Uterus (tissue), 4 donors: ENCODE results near the gene PCDHA12. TPM values are rescaled to one million over a fixed set of nuclear protein-coding genes. Genes with fewer than 3 reads are reported as not detected.
"Not testable (repeated sequence)": the region's sequence is repeated elsewhere in the genome, so short reads cannot be mapped to it uniquely, and the experiment has no call there.

Source experiments
- DNase-seq, 2 donors: peaks; one replicate each; pipeline ENCODE4 v3.0.0-alpha.2; 2019 to 2020
- H3K27ac ChIP-seq, 2 donors: fragments of 200-600 bp; sonication (generic); 1 replicate in 1 of 2; 2 replicates in 1 of 2; pipeline ENCODE4 v1.5.1; 2016 to 2018
- H3K27me3 ChIP-seq, 2 donors: fragments of 200-600 bp; sonication (generic); one replicate each; pipeline ENCODE4 v1.5.1; 2018 to 2019; ENCODE audit warnings: control low read depth in 1 of 2
- H3K36me3 ChIP-seq, 2 donors: fragments of 200-600 bp; sonication (generic); one replicate each; pipeline ENCODE4 v1.5.1; 2019; ENCODE audit warnings: control low read depth in 1 of 2
- H3K4me1 ChIP-seq, 2 donors: fragments of 200-600 bp; sonication (generic); one replicate each; pipeline ENCODE4 v1.5.1; 2018 to 2019; ENCODE audit warnings: control low read depth in 1 of 2
- H3K4me3 ChIP-seq, 2 donors: fragments of 200-600 bp; sonication (generic); 1 replicate in 1 of 2; 2 replicates in 1 of 2; pipeline ENCODE4 v1.5.1; 2018 to 2019; ENCODE audit warnings: mild to moderate bottlenecking in 1 of 2
- H3K9me3 ChIP-seq, 2 donors: fragments of 200-600 bp; sonication (generic); one replicate each; pipeline ENCODE4 v1.5.1; 2019; ENCODE audit warnings: control low read depth in 1 of 2
- CTCF ChIP-seq, 4 experiments: fragments of 200-600 bp in 2 of 4; fragments of 450-650 bp in 2 of 4; sonication (generic) in 2 of 4; IDR thresholded peaks; one replicate each; pipeline ENCODE4 v1.5.1; 2016 to 2019; ENCODE audit warnings: antibody characterized with exemption in 4 of 4, mild to moderate bottlenecking in 2 of 4, moderate library complexity in 1 of 4
- POLR2A ChIP-seq, 2 donors: fragments of 450-650 bp; IDR thresholded peaks; one replicate each; pipeline ENCODE4 v1.6.1; 2016; ENCODE audit warnings: antibody characterized with exemption in 2 of 2, mild to moderate bottlenecking in 1 of 2, moderate library complexity in 1 of 2
- intact Hi-C: fragments of 100-400 bp; cut with DNase I; formaldehyde crosslinking; loops from one replicate; pipeline ENCODE4 v1.15.1; 2023; ENCODE audit warnings: low total_unique reads
- total RNA-seq, 4 donors: library from RNA; depleted of rRNA in 3 of 4; stranded (reverse); fragments of >200 nt in 3 of 4; gene quantifications; one replicate each; pipeline versions ENCODE4 v1.1.0 to v1.2.4, GENCODE V29; 2014 to 2023
- donor health status: DM: yes; HTN: yes; CAD: no.

PCDHA12 gene
- total RNA-seq, 4 donors from 2014 or later, result 0.98 to 9.4 (median 1.5) TPM

GRCh38 chr5:140833993-140834392 is 41.1 kb upstream of the PCDHA12 start, which contains the start of gene PCDHA7:
Gene PCDHA7, plus strand, starts transcription at chr5:140834269. Its CDS starts 115 bp downstream, at chr5:140834384.
- TF ChIP-seq POLR2A (IDR thresholded peaks at IDR 0.05) (no peak), CTCF (IDR thresholded peaks at IDR 0.05) (peak in 1 of 4 experiments; percentile 15)
- H3K4me3 ChIP-seq, result peak within 1 kb of the TSS in 1 of 2 donors; percentile 11
- H3K27me3 ChIP-seq, result peaks cover 0 to 3% of the 10 kb centered on the region in 2 donors
- H3K36me3 ChIP-seq, result no peaks in the 10 kb centered on the region
- H3K4me1 ChIP-seq, result no peaks in the 10 kb centered on the region
- no peak within 1 kb of the TSS for H3K27ac ChIP-seq
- peaks cover 0 to 12% of the 10 kb centered on the region in 2 donors for H3K9me3 ChIP-seq
- no peak for DNase-seq
- intact Hi-C loops, result no loop called here

GRCh38 chr5:140834439-140835008 is 40.6 kb upstream of the PCDHA12 start:
- H3K27me3 ChIP-seq, H3K36me3 ChIP-seq, H3K27ac ChIP-seq, DNase-seq, intact Hi-C loops, H3K4me1 ChIP-seq: not testable (repeated sequence)
- H3K9me3 ChIP-seq, result peaks cover 0 to 12% of the 10 kb centered on the region in 2 donors
- peak overlapping the region in 1 of 2 donors; percentile 11 for H3K4me3 ChIP-seq

GRCh38 chr5:140835622-140836510 is 39.2 kb upstream of the PCDHA12 start:
- Histone ChIP-seq H3K27me3 (peaks cover 0 to 3% of the 10 kb centered on the region in 2 donors), H3K27ac (no peak overlapping the region), H3K9me3 (peaks cover 0 to 9% of the 10 kb centered on the region in 2 donors), H3K4me3 (no peak overlapping the region), H3K4me1 (no peaks in the 10 kb centered on the region), H3K36me3 (no peaks in the 10 kb centered on the region)
- no peak for DNase-seq
- intact Hi-C loops, result no loop called here
- no peak for TF ChIP-seq POLR2A (IDR thresholded peaks at IDR 0.05)

- peaks cover 0 to 6% of the 10 kb centered on the region in 2 donors for H3K9me3 ChIP-seq
- TF ChIP-seq POLR2A (IDR thresholded peaks at IDR 0.05), result no peak
- peak in 1 of 4 experiments; percentile 9 for TF ChIP-seq CTCF (IDR thresholded peaks at IDR 0.05)
- no peak within 1 kb of the TSS for H3K27ac ChIP-seq
- no peak within 1 kb of the TSS for H3K4me3 ChIP-seq
- H3K4me1 ChIP-seq, result no peaks in the 10 kb centered on the region
- DNase-seq, result peak in 1 of 2 donors; percentile 15
- peaks cover 0 to 3% of the 10 kb centered on the region in 2 donors for H3K27me3 ChIP-seq
- no peaks in the 10 kb centered on the region for H3K36me3 ChIP-seq
- intact Hi-C loops, result no loop called here
These were observed 33.8 kb upstream of the PCDHA12 start, which contains the start of gene PCDHA8 for GRCh38 chr5:140840978-140841962. Gene PCDHA8, plus strand, starts transcription at chr5:140841187. Its CDS starts 135 bp downstream, at chr5:140841322.

GRCh38 chr5:140842798-140843733 is 32.0 kb upstream of the PCDHA12 start:
- no peak for DNase-seq
- Histone ChIP-seq H3K9me3 (peaks cover 0 to 6% of the 10 kb centered on the region in 2 donors), H3K27ac (no peak overlapping the region), H3K36me3 (no peaks in the 10 kb centered on the region), H3K27me3 (no peaks in the 10 kb centered on the region), H3K4me1 (no peaks in the 10 kb centered on the region), H3K4me3 (no peak overlapping the region)
- intact Hi-C loops, result no loop called here
- TF ChIP-seq POLR2A (IDR thresholded peaks at IDR 0.05), result no peak
- TF ChIP-seq CTCF (IDR thresholded peaks at IDR 0.05), result no peak

- intact Hi-C loops, H3K27ac ChIP-seq, H3K27me3 ChIP-seq, H3K4me1 ChIP-seq, DNase-seq, H3K4me3 ChIP-seq, H3K36me3 ChIP-seq, H3K9me3 ChIP-seq: not testable (repeated sequence)
These were observed 26.7 kb upstream of the PCDHA12 start, which contains the start of gene PCDHA9 for GRCh38 chr5:140848139-140849102. Gene PCDHA9, plus strand, starts transcription at chr5:140848382. Its CDS starts 114 bp downstream, at chr5:140848496.
